Stimulated activated CD4-positive, alpha-beta T cell treated with anti-CD3 and anti-CD28 coated beads, TNF-alpha, amount 100 ng/mL, for 48 hours (primary cell): ENCODE results near the gene SNAPC2.

Experiments
- DNase-seq, 3 donors: peaks; one replicate each; pipeline ENCODE4 v3.0.0-alpha.2; 2020; ENCODE audit warnings: low read depth in 3 of 3

The SNAPC2 gene

GRCh38 chr19:7919610-7920518 is at the start of gene SNAPC2:
TSS of gene SNAPC2 (plus strand) at chr19:7920338. CDS start at chr19:7920367, 29 bp downstream.
- DNase-seq: peak; percentile 95 to 97 (median 97)

GRCh38 chr19:7870571-7871436 is 49.3 kb upstream of the SNAPC2 start:
- DNase-seq: peak; percentile 33 to 68 (median 67)

- DNase-seq: peak; percentile 72 to 92 (median 88)
Observed at GRCh38 chr19:7871437-7872305, 48.5 kb upstream of the SNAPC2 start.

- DNase-seq: no peak
Observed at GRCh38 chr19:7872306-7873204, 47.6 kb upstream of the SNAPC2 start.

GRCh38 chr19:7873304-7874075 is 46.6 kb upstream of the SNAPC2 start:
- no peak for DNase-seq

GRCh38 chr19:7874076-7874896 is 45.9 kb upstream of the SNAPC2 start, which contains the start of gene PRR36:
TSS of gene PRR36 (minus strand) at chr19:7874390. CDS start at chr19:7873689, 701 bp downstream.
- no peak for DNase-seq

GRCh38 chr19:7874897-7875273 is 45.3 kb upstream of the SNAPC2 start:
- no peak for DNase-seq

GRCh38 chr19:7877249-7877836 is 42.8 kb upstream of the SNAPC2 start:
- no peak for DNase-seq

GRCh38 chr19:7879111-7879807 is 40.9 kb upstream of the SNAPC2 start:
- DNase-seq: no peak

- no peak for DNase-seq
Observed at GRCh38 chr19:7879836-7880235, 40.3 kb upstream of the SNAPC2 start.

- no peak for DNase-seq
Observed at GRCh38 chr19:7881910-7882309, 38.2 kb upstream of the SNAPC2 start.

- DNase-seq: no peak
Observed at GRCh38 chr19:7883105-7883504, 37.0 kb upstream of the SNAPC2 start.

- no peak for DNase-seq
Observed at GRCh38 chr19:7883796-7884570, 36.2 kb upstream of the SNAPC2 start.

- DNase-seq: no peak
Observed at GRCh38 chr19:7885818-7886217, 34.3 kb upstream of the SNAPC2 start.

GRCh38 chr19:7887408-7888144 is 32.6 kb upstream of the SNAPC2 start:
- no peak for DNase-seq

- DNase-seq: no peak
Observed at GRCh38 chr19:7888145-7888825, 31.9 kb upstream of the SNAPC2 start, which contains the start of gene LRRC8E. TSS of gene LRRC8E (plus strand) at chr19:7888510. CDS start at chr19:7895604, 7,094 bp downstream.
